ENCODE results near the gene YARS1. TPM values are rescaled to one million over a fixed set of nuclear protein-coding genes. Genes with fewer than 3 reads are reported as not detected.

YARS1 gene
- total and polyA plus RNA-seq, 2 experiments from 2014 or later = 134 to 182 TPM

- TF ChIP-seq REST (IDR thresholded peaks at IDR 0.05; ENCODE audit: unreplicated experiment) (no peak), EZH2phosphoT487 (IDR thresholded peaks at IDR 0.05; ENCODE audit: unreplicated experiment) (no peak), CREB1 (CRISPR knock-in tag; IDR thresholded peaks at IDR 0.05; ENCODE audit: low read depth) (no peak), JUNB (IDR thresholded peaks at IDR 0.05; ENCODE audit: unreplicated experiment) (no peak), EZH2 (IDR thresholded peaks at IDR 0.05; ENCODE audit: low read depth, unreplicated experiment) (no peak)
Observed at GRCh38 chr1:32816676-32817158, 441 bp downstream of the YARS1 start (continued).

GRCh38 chr1:32813941-32814739 lies 3.0 kb downstream of the YARS1 start:
- H3F3A ChIP-seq (replicated peaks; ENCODE audit: low read depth) = peaks cover 8% of the 10 kb centered on the region
- no peaks in the 10 kb centered on the region for H3K27me3 ChIP-seq (ENCODE audit: insufficient read depth)
- H3K27ac ChIP-seq (ENCODE audit: low read depth) = peak overlapping the region; percentile 65; the same call in 1 of the 2 replicates
- no peak overlapping the region for H2AFZ ChIP-seq
- TF ChIP-seq CTCF (conservative IDR thresholded peaks at IDR 0.05; ENCODE audit: low read depth in 2 of 2) = no peak
- TF ChIP-seq EZH2 (IDR thresholded peaks at IDR 0.05; ENCODE audit: low read depth, unreplicated experiment) = no peak
- Mint-ChIP-seq H3K27me3 (ENCODE audit: insufficient read depth, low read depth, poor library complexity) (peaks cover 7% of the 10 kb centered on the region), H3K4me3 (peak overlapping the region; percentile 98), H3K9me3 (no peaks in the 10 kb centered on the region), H3K4me1 (peaks cover 47% of the 10 kb centered on the region), H3K27ac (peak overlapping the region; percentile 63), H3K36me3 (ENCODE audit: low read depth) (peaks cover 65% of the 10 kb centered on the region)
- DNase-seq (ENCODE audit: low spot score) = no peak
- H3K9me2 ChIP-seq (ENCODE audit: insufficient read depth) = no peaks in the 10 kb centered on the region
- no peak for ATAC-seq
- peaks cover 89% of the 10 kb centered on the region for H3K79me2 ChIP-seq (replicated peaks; ENCODE audit: insufficient read depth)
- H3K4me1 ChIP-seq (ENCODE audit: insufficient read depth) = peaks cover 41% of the 10 kb centered on the region
- peaks cover 36% of the 10 kb centered on the region for H3K36me3 ChIP-seq (ENCODE audit: insufficient read depth)
- H3K4me2 ChIP-seq = peak overlapping the region; percentile 88; the same call in 1 of the 2 replicates
- H3K4me3 ChIP-seq = peak overlapping the region; percentile 100; the same call in 1 of the 2 replicates
- H4K20me1 ChIP-seq (replicated peaks; ENCODE audit: insufficient read depth) = peaks cover 46% of the 10 kb centered on the region
